ES-I3 (cell line): ENCODE results near the gene SRGAP1.
"Not testable (repeated sequence)": the region's sequence is repeated elsewhere in the genome, so short reads cannot be mapped to it uniquely, and the experiment has no call there.

Source experiments
- H3K36me3 ChIP-seq: 2 replicates; pipeline ENCODE4 v1.6.1; 2013; ENCODE audit warnings: mild to moderate bottlenecking, low read length, control low read depth, moderate library complexity; ENCODE audit not compliant: insufficient read depth
- H3K4me1 ChIP-seq: 2 replicates; pipeline ENCODE4 v1.6.1; 2013; ENCODE audit warnings: mild to moderate bottlenecking, control low read depth, low read length; ENCODE audit not compliant: insufficient read depth
- H3K9ac ChIP-seq: 2 replicates; pipeline ENCODE4 v1.6.1; 2013; ENCODE audit warnings: low read depth, mild to moderate bottlenecking, low read length, moderate library complexity
- H3K9me3 ChIP-seq: 2 replicates; pipeline ENCODE4 v1.6.1; 2013; ENCODE audit warnings: mild to moderate bottlenecking, low read length, moderate library complexity; ENCODE audit not compliant: control insufficient read depth, insufficient read depth

Gene SRGAP1

DNA sequence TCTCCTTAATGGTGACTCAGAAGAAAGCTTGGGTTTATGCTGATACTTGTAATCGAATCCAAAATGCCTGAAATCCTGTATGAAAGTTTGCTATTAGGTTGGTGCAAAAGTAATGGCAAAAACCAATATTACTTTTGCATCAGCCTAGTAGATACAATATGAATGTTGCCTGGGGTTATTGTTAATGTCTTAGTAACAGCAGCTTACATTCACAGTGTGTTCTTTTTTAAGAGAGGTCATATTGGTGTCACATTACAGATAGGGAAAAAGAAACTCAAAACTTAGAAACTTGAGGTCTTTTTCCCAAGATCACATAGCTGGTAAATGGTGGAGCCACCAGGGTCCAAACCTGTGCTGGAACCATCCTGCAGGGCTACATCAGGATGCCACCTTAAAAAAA, 25.2 kb downstream of the SRGAP1 start:
- H3K4me1 ChIP-seq = peaks cover 23% of the 10 kb centered on the region

GRCh38 chr12:63870838-63871237, 26.3 kb downstream of the SRGAP1 start:
- Histone ChIP-seq H3K9me3 (no peaks in the 10 kb centered on the region), H3K4me1 (peaks cover 19% of the 10 kb centered on the region), H3K9ac (no peak overlapping the region), H3K36me3 (no peaks in the 10 kb centered on the region)

More for the DNA sequence above, 25.2 kb downstream of the SRGAP1 start:
- Histone ChIP-seq H3K9ac (no peak overlapping the region), H3K9me3 (no peaks in the 10 kb centered on the region), H3K36me3 (no peaks in the 10 kb centered on the region)

- no peak overlapping the region for H3K9ac ChIP-seq
- peaks cover 8% of the 10 kb centered on the region for H3K4me1 ChIP-seq
- no peaks in the 10 kb centered on the region for H3K36me3 ChIP-seq
- no peaks in the 10 kb centered on the region for H3K9me3 ChIP-seq
Observed at GRCh38 chr12:63874897-63875480, 30.5 kb downstream of the SRGAP1 start.

DNA sequence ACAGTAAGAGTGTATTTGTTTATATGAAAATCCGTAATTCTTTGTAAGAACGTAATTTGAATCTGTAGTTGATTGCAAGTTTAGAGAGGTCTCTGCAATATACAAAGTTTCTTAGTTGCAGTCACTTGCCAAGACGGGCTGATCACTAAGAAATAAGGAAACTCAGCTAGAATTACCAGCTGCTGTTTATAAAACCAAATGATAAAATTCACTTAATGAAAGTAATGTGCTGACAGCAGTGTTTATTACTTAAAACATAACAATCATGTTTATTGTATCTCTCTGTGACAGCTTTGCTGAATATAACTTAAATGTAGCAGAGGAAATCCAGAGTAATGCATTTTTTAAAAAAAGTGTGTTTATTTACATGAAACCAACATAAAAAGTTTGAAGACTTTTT, 31.2 kb downstream of the SRGAP1 start:
- H3K9ac ChIP-seq = no peak overlapping the region
- no peaks in the 10 kb centered on the region for H3K9me3 ChIP-seq
- H3K4me1 ChIP-seq = peaks cover 7% of the 10 kb centered on the region
- no peaks in the 10 kb centered on the region for H3K36me3 ChIP-seq

DNA sequence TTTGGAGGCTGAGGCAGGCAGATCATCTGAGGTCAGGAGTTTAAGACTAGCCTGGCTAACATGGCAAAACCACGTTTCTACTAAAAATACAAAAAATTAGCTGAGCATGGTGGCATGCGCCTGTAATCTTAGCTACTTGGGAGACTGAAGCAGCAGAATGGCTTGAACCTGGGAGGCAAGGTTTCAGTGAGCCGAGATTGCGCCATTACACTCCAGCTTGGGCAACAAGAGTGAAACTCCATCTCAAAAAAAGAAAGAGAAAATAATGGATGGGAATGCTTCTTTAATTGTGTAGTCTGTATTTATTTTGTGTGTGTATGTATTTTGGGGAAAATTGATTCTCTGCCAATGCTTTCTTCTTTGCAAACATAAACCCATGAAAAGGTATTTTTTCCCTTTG, 32.5 kb downstream of the SRGAP1 start:
- Histone ChIP-seq H3K36me3 (no peaks in the 10 kb centered on the region), H3K9me3 (no peaks in the 10 kb centered on the region)

GRCh38 chr12:63877693-63878092, 33.2 kb downstream of the SRGAP1 start:
- Histone ChIP-seq H3K36me3 (no peaks in the 10 kb centered on the region), H3K4me1 (no peaks in the 10 kb centered on the region), H3K9ac (no peak overlapping the region), H3K9me3 (no peaks in the 10 kb centered on the region)

More for the DNA sequence above, 32.5 kb downstream of the SRGAP1 start:
- no peaks in the 10 kb centered on the region for H3K4me1 ChIP-seq
- no peak overlapping the region for H3K9ac ChIP-seq

DNA sequence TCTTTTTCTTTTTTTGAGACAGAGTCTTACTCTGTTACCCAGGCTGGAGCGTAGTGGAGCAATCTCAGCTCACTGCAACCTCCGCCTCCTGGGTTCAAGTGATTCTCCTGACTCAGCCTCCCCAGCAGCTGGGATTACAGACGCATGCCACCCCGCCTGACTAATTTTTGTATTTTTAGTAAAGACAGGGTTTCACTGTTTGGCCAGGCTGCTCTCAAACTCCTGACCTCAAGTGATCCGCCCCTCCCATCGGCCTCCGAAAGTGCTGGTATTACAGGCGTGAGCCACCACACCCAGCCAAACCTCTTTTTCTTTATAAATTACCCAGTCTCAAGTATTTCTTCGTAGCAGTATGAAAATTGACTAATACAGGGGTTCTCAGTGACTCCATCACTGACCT, 35.7 kb downstream of the SRGAP1 start:
- not testable (repeated sequence) for H3K4me1 ChIP-seq, H3K9me3 ChIP-seq, H3K9ac ChIP-seq, H3K36me3 ChIP-seq

- H3K9ac ChIP-seq = no peak overlapping the region
- no peaks in the 10 kb centered on the region for H3K9me3 ChIP-seq
Observed at GRCh38 chr12:63880742-63881263, 36.3 kb downstream of the SRGAP1 start.

DNA sequence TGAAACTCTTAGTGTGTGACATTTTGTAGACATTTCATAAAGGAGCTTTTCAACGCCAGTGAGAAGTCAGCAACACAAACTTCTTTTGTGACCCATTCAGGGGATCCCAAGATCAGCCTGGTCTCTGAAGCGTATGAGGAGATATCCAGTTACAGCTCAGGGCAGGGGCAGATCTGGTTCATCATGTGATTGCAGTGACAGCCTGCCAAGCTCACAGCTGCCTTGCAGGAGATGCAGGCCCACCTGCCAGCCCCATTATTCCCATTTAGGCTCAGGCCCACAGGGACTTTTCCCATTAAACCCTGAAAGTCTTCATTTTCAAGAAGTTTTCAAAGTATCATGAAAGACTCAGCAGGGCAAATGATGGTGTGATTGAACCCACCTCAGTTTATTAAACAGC, 38.3 kb downstream of the SRGAP1 start:
- Histone ChIP-seq H3K9me3 (no peaks in the 10 kb centered on the region), H3K4me1 (no peaks in the 10 kb centered on the region), H3K36me3 (no peaks in the 10 kb centered on the region), H3K9ac (no peak overlapping the region)

More at GRCh38 chr12:63880742-63881263, 36.3 kb downstream of the SRGAP1 start:
- no peaks in the 10 kb centered on the region for H3K36me3 ChIP-seq
- H3K4me1 ChIP-seq = no peaks in the 10 kb centered on the region

- peaks cover 4% of the 10 kb centered on the region; the same call in 1 of the 2 replicates for H3K4me1 ChIP-seq
- no peak overlapping the region for H3K9ac ChIP-seq
- H3K9me3 ChIP-seq = no peaks in the 10 kb centered on the region
- H3K36me3 ChIP-seq = no peaks in the 10 kb centered on the region
Observed at GRCh38 chr12:63885401-63885800, 40.9 kb downstream of the SRGAP1 start.

DNA sequence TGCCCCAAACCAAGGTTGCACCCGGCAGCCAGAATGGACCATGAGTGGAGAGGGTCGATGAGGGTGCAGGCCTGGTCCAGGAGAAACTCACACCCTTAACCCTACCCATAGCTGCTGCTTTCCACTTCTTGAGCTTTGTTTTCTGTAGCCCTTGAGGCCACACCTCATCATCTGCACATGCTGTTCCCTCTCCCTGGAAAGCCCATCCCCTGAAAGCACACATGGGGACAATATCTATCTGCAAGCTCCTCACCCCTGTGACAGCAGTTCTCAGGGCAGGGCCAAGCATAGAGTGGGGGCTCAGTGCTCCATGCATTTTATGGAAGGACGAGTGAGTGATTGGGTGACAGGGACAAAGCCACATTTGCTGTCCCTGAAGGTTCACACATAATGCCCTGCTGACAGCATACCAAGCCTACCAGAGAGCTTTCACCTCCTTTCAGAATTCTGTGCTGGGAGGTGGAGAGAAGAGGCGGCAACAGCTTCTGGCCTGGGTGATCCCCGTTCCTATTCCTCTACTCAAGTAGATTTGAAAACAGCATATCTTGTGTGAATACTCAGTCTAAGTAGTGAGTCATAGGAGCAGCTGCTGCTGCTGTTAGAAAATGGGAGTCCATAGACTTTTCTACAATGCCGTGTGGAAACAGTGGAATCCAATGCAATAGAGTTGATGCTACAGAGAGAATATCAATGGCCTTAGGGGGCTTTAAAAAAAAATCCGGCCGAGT, 44.6 kb downstream of the SRGAP1 start:
- H3K4me1 ChIP-seq = peaks cover 19% of the 10 kb centered on the region
- H3K9me3 ChIP-seq = no peaks in the 10 kb centered on the region
- H3K36me3 ChIP-seq = no peaks in the 10 kb centered on the region
- H3K9ac ChIP-seq = no peak overlapping the region

DNA sequence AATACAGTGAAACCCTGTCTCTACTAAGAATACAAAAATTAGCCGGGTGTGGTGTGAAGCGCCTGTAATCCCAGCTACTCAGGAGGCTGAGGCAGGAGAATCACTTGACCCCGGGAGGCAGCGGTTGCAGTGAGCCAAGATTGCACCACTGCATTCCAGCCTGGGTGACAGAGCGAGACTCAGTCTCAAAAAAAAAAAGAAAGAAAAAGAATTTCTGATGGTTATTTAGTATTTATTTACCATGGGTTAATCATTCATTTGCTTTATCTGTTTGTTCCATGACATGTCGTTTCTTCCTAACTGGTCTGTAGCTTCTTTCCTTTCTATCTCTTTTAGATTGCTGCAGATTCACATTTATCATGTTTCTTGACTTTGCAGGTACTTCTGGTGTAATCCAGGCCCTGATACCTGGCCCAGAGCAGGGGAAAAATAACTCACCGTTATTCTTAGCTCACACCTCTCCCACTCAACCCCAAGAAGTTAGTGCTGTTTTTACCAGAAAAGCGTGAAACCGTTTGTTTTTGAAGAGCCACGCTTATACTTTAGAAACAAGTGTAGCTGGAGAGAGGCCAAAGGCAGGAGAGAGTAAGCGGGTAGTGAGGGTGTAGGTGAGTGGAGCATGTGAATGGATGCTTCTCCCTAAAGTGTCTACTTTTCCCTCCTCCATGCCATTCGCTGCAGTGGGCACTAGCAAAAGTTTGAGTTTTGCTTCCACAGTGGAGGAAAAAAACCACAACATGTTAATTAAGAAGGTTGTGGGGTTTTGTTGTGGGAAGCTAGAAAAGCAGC, 45.4 kb downstream of the SRGAP1 start:
- H3K9me3 ChIP-seq = no peaks in the 10 kb centered on the region
- no peak overlapping the region for H3K9ac ChIP-seq
- no peaks in the 10 kb centered on the region for H3K36me3 ChIP-seq
- H3K4me1 ChIP-seq = peaks cover 19% of the 10 kb centered on the region

GRCh38 chr12:63893170-63893569, 48.7 kb downstream of the SRGAP1 start:
- no peak overlapping the region for H3K9ac ChIP-seq
- H3K4me1 ChIP-seq = peaks cover 30% of the 10 kb centered on the region
- H3K9me3 ChIP-seq = no peaks in the 10 kb centered on the region
- no peaks in the 10 kb centered on the region for H3K36me3 ChIP-seq

DNA sequence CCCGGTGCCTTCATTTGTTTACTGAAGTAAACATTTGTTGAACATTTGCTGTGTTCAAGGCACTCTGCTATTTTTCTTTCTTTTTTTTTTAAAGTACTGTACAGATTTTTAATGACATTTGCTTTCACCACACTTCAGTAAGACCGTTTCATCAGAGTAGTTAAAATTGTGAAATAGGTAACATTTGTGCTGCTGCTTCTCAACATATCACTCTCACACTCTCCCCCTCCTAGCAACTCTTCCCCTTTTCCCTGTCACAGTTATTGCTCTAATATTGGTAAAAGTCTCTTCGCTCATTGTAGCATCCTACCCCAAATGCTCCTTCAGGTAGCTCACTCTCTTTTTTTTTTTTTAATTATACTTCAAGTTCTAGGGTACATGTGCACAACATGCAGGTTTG, 49.6 kb downstream of the SRGAP1 start:
- Histone ChIP-seq H3K9ac (no peak overlapping the region), H3K9me3 (no peaks in the 10 kb centered on the region), H3K36me3 (no peaks in the 10 kb centered on the region), H3K4me1 (peaks cover 30% of the 10 kb centered on the region)
